Suppressor macrophage treated with lipopolysaccharide for 4 hours (primary cell): ENCODE data around the gene SPATA31D3.
"Not testable (repeated sequence)": the region's sequence is repeated elsewhere in the genome, so short reads cannot be mapped to it uniquely, and the experiment has no call there.

Experiments
- DNase-seq: peaks from one replicate; pipeline ENCODE4 v3.0.0-alpha.2; 2020

SPATA31D3 gene

GRCh38 chr9:81980568-81980967 is 37.3 kb downstream of the SPATA31D3 start:
- DNase-seq = no peak

- DNase-seq = no peak
Observed at GRCh38 chr9:81981883-81982282, 38.6 kb downstream of the SPATA31D3 start.

GRCh38 chr9:81984928-81985327 is 41.6 kb downstream of the SPATA31D3 start:
- DNase-seq = no peak

- no peak for DNase-seq
Observed at GRCh38 chr9:81986051-81986450, 42.8 kb downstream of the SPATA31D3 start.

GRCh38 chr9:81988472-81988871 is 45.2 kb downstream of the SPATA31D3 start, which contains the start of gene SPATA31D1:
Gene SPATA31D1, plus strand, starts transcription at chr9:81988772. Its CDS starts 47 bp downstream, at chr9:81988819.
- not testable (repeated sequence) for DNase-seq

GRCh38 chr9:81989700-81990099 is 46.4 kb downstream of the SPATA31D3 start:
- DNase-seq = no peak

- no peak for DNase-seq
Observed at GRCh38 chr9:81993656-81994055, 50.4 kb downstream of the SPATA31D3 start.
